ENCODE measurements around the gene RNF145. TPM values are rescaled to one million over a fixed set of nuclear protein-coding genes. Genes with fewer than 3 reads are reported as not detected.

RNF145 gene
- total and polyA plus RNA-seq, 3 experiments from 2014 or later, result 12.9 to 85.0 (median 80.0) TPM

DNA sequence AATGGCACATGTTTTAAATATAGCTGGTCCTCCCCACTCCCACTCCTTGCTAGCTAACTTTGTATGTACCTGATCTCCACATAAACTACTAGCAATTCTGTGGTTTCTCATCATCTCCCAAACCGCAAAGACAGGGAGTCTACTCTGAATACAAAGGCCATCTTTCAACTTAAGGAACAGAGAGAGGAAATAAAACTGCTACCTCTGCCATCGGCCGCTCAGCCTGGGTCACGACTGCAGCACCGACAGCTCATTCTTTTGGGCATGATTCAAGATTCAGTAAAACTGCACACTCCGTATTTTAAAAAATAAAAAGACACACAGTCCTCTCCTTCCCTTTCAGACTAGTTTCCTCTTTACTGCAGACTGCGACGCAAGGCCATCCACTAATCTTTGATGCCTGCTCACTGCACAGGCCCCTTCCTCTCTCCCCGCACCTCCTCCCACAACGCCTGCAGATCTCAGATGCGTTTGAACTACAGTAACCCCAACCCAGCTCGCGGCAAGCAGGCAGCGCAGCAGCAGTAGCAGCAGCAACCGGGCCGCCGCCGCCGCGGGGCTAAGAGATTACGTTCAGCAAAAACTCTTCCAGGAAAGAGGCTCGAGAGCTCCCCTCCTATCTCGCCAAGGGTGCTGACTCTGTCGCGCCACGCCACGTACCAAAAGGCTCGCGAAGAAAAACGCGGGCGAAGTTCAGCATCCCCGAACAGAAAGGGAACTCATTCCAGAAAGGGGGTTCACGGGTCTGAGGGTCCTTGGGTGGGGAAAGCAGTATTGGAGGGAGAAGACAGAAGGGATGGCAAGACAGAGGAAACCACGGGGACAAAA lies 1.5 kb downstream of the RNF145 start:
- Mint-ChIP-seq H3K9me3 (no peaks in the 10 kb centered on the region), H3K36me3 (peaks cover 0 to 22% (median 2%) of the 10 kb centered on the region in 3 donors), H3K4me3 (peak overlapping the region; percentile 94 to 99 (median 96)), H3K27me3 (peaks cover 0 to 1% of the 10 kb centered on the region in 2 donors), H3K4me1 (peaks cover 58 to 68% (median 66%) of the 10 kb centered on the region in 3 donors), H3K27ac (peak overlapping the region; percentile 96 to 98 (median 98))
- POLR2A ChIA-PET, result interaction anchor here (0.7 to 2.3 kb wide), 7 partner anchors 9 to 79 kb away, joined by 3 to 15 read pairs (median 4); partner anchors contain the start of gene UBLCP1
- no peaks in the 10 kb centered on the region for H3K27me3 ChIP-seq (ENCODE audit: insufficient read depth, low read length, poor library complexity, severe bottlenecking)
- no peaks in the 10 kb centered on the region for H3K36me3 ChIP-seq (ENCODE audit: insufficient read depth, low read length)
- no peaks in the 10 kb centered on the region for H3K9me3 ChIP-seq (ENCODE audit: low read length)
- peak; percentile 68 to 88 (median 83) for DNase-seq
- H3K27ac ChIP-seq (ENCODE audit: low read depth, low read length), result peak overlapping the region; percentile 87
- peaks cover 57% of the 10 kb centered on the region for H3K4me1 ChIP-seq (ENCODE audit: insufficient read depth, low read length)
- H3K4me3 ChIP-seq (ENCODE audit: low read length), result peak overlapping the region; percentile 88
- CTCF ChIA-PET, result interaction anchor here (1.0 to 2.0 kb wide), 8 partner anchors 10 to 779 kb away, joined by 3 to 14 read pairs (median 3); partner anchors contain the start of gene UBLCP1

DNA sequence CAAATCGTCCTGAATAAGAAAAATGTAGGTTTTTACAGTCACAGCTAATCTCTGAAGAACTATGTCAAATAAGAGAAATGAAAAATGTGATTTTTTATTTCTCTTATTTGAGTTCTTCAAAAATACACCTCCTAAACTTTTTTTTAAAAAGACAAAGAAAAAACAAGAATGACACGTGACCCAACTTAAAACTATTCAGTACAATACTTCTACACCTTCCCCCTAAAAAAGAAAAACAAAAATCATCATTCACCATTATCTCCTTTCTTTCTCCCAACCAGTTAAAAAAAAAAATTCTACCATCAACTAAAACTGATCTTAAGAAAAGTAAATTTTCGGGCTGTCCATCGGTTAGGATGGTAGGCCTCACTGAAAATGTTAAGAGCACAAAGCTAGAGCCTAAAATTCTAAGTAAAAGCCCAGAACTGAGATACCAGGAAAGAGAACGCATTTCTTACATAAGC lies 2.1 kb downstream of the RNF145 start:
- Mint-ChIP-seq H3K9me3 (no peaks in the 10 kb centered on the region), H3K4me1 (peaks cover 62 to 74% (median 72%) of the 10 kb centered on the region in 3 donors), H3K27me3 (peaks cover 0 to 1% of the 10 kb centered on the region in 2 donors), H3K4me3 (peak overlapping the region; percentile 94 to 99 (median 96)), H3K36me3 (peaks cover 0 to 27% (median 4%) of the 10 kb centered on the region in 3 donors), H3K27ac (peak overlapping the region; percentile 96 to 98 (median 98))
- POLR2A ChIA-PET, result interaction anchor here (1.1 to 2.3 kb wide), 5 partner anchors 8 to 55 kb away, joined by 3 to 15 read pairs (median 5); partner anchors contain the start of gene UBLCP1
- H3K9me3 ChIP-seq (ENCODE audit: low read length), result no peaks in the 10 kb centered on the region
- DNase-seq, result peak in 1 of 5 donors; percentile 2
- no peaks in the 10 kb centered on the region for H3K27me3 ChIP-seq (ENCODE audit: insufficient read depth, low read length, poor library complexity, severe bottlenecking)
- H3K4me3 ChIP-seq (ENCODE audit: low read length), result peak overlapping the region; percentile 88
- CTCF ChIA-PET, result interaction anchor here (1.0 to 2.0 kb wide), 6 partner anchors 9 to 780 kb away, joined by 3 to 14 read pairs (median 3); partner anchors contain the start of gene UBLCP1
- H3K36me3 ChIP-seq (ENCODE audit: insufficient read depth, low read length), result no peaks in the 10 kb centered on the region
- H3K4me1 ChIP-seq (ENCODE audit: insufficient read depth, low read length), result peaks cover 64% of the 10 kb centered on the region
- H3K27ac ChIP-seq (ENCODE audit: low read depth, low read length), result peak overlapping the region; percentile 87

DNA sequence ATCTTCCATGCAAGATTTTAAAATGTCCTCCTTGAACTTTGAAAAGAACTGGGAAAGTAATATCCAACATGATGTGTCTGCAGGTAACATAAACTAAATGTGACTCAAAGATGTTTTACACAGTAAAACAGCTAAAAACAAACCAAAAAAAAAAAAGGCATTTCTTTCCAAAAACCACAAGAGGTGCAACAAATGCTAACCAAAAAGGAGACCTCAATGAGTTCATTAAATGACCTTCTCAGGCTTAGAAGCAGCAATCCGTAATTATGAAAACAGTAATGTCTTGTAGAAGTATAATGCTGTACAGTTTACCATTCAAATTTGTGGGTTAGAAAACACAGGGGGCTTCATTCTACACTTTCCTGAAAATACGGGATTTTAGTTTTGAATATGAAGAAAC lies 2.5 kb downstream of the RNF145 start:
- Mint-ChIP-seq H3K27me3 (peaks cover 0 to 1% of the 10 kb centered on the region in 2 donors), H3K36me3 (peaks cover 0 to 29% (median 4%) of the 10 kb centered on the region in 3 donors), H3K27ac (peak overlapping the region; percentile 96 to 98 (median 98)), H3K4me3 (peak overlapping the region; percentile 94 to 99 (median 96)), H3K9me3 (no peaks in the 10 kb centered on the region), H3K4me1 (peaks cover 62 to 75% (median 74%) of the 10 kb centered on the region in 3 donors)
- peak overlapping the region; percentile 87 for H3K27ac ChIP-seq (ENCODE audit: low read depth, low read length)
- no peaks in the 10 kb centered on the region for H3K36me3 ChIP-seq (ENCODE audit: insufficient read depth, low read length)
- no peaks in the 10 kb centered on the region for H3K9me3 ChIP-seq (ENCODE audit: low read length)
- CTCF ChIA-PET, result interaction anchor here (0.6 to 2.0 kb wide), 3 partner anchors 8 to 1141 kb away, joined by 3 to 14 read pairs (median 6); no protein-coding TSS in a partner anchor
- DNase-seq, result no peak
- POLR2A ChIA-PET, result no interaction called here
- peak overlapping the region; percentile 88 for H3K4me3 ChIP-seq (ENCODE audit: low read length)
- peaks cover 65% of the 10 kb centered on the region for H3K4me1 ChIP-seq (ENCODE audit: insufficient read depth, low read length)
- H3K27me3 ChIP-seq (ENCODE audit: insufficient read depth, low read length, poor library complexity, severe bottlenecking), result no peaks in the 10 kb centered on the region

DNA sequence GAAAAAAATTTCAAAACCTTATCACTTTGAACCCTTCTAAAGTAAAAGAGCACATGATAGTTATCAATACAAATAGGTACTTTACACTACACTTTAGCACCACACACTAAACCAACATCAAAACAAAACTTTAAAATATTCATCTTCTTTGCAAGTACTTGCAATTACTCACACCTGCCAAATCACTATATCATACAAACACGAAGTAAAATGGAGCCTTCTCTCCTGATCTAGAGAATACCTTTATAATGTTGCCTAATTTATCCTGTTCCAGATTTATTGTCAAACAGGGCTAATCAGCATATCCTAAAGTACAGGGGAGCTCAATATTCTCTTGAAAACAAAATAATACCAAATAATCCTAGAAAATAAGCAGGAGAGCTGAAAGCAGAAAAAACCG lies 3.0 kb downstream of the RNF145 start:
- ChIA-PET CTCF (interaction anchor here (0.6 kb wide), 2 partner anchors 906 to 1141 kb away, joined by 3 read pairs; no protein-coding TSS in a partner anchor), POLR2A (no interaction called here)
- H3K4me3 Mint-ChIP-seq, result peak overlapping the region; percentile 94 to 99 (median 96)
- H3K9me3 ChIP-seq (ENCODE audit: low read length), result no peaks in the 10 kb centered on the region
- H3K9me3 Mint-ChIP-seq, result no peaks in the 10 kb centered on the region
- H3K4me3 ChIP-seq (ENCODE audit: low read length), result peak overlapping the region; percentile 88
- peaks cover 65 to 80% (median 77%) of the 10 kb centered on the region in 3 donors for H3K4me1 Mint-ChIP-seq
- peaks cover under 1% of the 10 kb centered on the region for H3K36me3 ChIP-seq (ENCODE audit: insufficient read depth, low read length)
- peaks cover 66% of the 10 kb centered on the region for H3K4me1 ChIP-seq (ENCODE audit: insufficient read depth, low read length)
- DNase-seq, result no peak
- H3K27ac ChIP-seq (ENCODE audit: low read depth, low read length), result peak overlapping the region; percentile 87
- H3K27me3 ChIP-seq (ENCODE audit: insufficient read depth, low read length, poor library complexity, severe bottlenecking), result no peaks in the 10 kb centered on the region
- H3K27me3 Mint-ChIP-seq, result peaks cover 0 to 1% of the 10 kb centered on the region in 2 donors
- H3K36me3 Mint-ChIP-seq, result peaks cover 0 to 33% (median 4%) of the 10 kb centered on the region in 3 donors
- peak overlapping the region; percentile 96 to 98 (median 98) for H3K27ac Mint-ChIP-seq

DNA sequence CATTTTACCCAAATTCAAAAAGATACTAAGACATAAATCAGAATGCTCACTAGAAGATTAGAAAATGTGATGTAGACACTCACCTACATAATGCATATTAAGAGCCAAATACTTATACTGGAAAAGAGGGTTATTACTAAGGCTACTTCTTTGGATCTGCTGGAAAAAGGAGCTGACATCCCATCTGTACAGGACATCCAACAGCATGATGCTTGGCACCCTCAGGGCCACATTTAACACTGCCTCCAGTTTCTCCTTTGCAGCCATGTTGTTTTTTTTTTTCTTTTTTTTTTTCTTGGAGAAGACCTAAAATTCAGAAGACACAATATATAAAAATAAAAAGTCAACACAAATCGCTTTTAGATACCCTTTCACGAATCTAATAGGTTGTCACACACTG lies 6.0 kb downstream of the RNF145 start:
- H3K9me3 ChIP-seq (ENCODE audit: low read length), result no peaks in the 10 kb centered on the region
- Mint-ChIP-seq H3K4me1 (peaks cover 74 to 87% (median 86%) of the 10 kb centered on the region in 3 donors), H3K27me3 (no peaks in the 10 kb centered on the region), H3K4me3 (peak overlapping the region in 4 of 7 donors; percentile 6 to 46 (median 18)), H3K9me3 (no peaks in the 10 kb centered on the region), H3K27ac (peak overlapping the region in 7 of 8 donors; percentile 7 to 91 (median 68)), H3K36me3 (peaks cover 0 to 36% (median 4%) of the 10 kb centered on the region in 3 donors)
- POLR2A ChIA-PET, result no interaction called here
- no peak overlapping the region for H3K27ac ChIP-seq (ENCODE audit: low read depth, low read length)
- CTCF ChIA-PET, result interaction anchor here (0.7 kb wide), 1 partner anchor 65 kb away, joined by 3 read pairs; no protein-coding TSS in a partner anchor
- DNase-seq, result no peak
- H3K4me1 ChIP-seq (ENCODE audit: insufficient read depth, low read length), result peaks cover 83% of the 10 kb centered on the region
- no peak overlapping the region for H3K4me3 ChIP-seq (ENCODE audit: low read length)
- H3K36me3 ChIP-seq (ENCODE audit: insufficient read depth, low read length), result peaks cover 5% of the 10 kb centered on the region
- no peaks in the 10 kb centered on the region for H3K27me3 ChIP-seq (ENCODE audit: insufficient read depth, low read length, poor library complexity, severe bottlenecking)

DNA sequence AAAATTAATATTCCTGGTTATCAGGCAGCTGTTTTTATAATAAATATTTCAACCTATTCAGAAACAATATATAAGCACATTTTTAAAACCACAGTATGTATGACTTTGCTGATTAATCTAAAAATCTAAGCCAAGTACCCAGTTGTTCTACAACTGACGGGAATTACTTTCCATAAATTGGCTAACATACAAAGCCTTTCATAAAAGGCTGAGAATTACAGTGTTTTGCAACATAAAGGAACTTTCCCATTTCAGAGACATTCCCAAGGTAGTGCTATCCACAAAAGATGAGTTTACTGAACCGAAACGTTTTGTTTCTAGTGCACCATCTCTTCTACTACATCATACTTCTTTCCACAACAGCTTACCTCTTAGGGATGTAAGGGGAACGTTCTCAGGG lies 7.2 kb downstream of the RNF145 start:
- Histone ChIP-seq H3K27me3 (ENCODE audit: insufficient read depth, low read length, poor library complexity, severe bottlenecking) (no peaks in the 10 kb centered on the region), H3K36me3 (ENCODE audit: insufficient read depth, low read length) (peaks cover 5% of the 10 kb centered on the region), H3K4me1 (ENCODE audit: insufficient read depth, low read length) (peaks cover 88% of the 10 kb centered on the region), H3K27ac (ENCODE audit: low read depth, low read length) (no peak overlapping the region), H3K4me3 (ENCODE audit: low read length) (no peak overlapping the region), H3K9me3 (ENCODE audit: low read length) (no peaks in the 10 kb centered on the region)
- Mint-ChIP-seq H3K4me1 (peaks cover 73 to 89% (median 88%) of the 10 kb centered on the region in 3 donors), H3K27me3 (no peaks in the 10 kb centered on the region), H3K4me3 (no peak overlapping the region), H3K27ac (peak overlapping the region in 5 of 8 donors; percentile 12 to 80 (median 71)), H3K36me3 (peaks cover 0 to 31% (median 4%) of the 10 kb centered on the region in 3 donors), H3K9me3 (no peaks in the 10 kb centered on the region)
- ChIA-PET CTCF (no interaction called here), POLR2A (no interaction called here)
- DNase-seq, result no peak

DNA sequence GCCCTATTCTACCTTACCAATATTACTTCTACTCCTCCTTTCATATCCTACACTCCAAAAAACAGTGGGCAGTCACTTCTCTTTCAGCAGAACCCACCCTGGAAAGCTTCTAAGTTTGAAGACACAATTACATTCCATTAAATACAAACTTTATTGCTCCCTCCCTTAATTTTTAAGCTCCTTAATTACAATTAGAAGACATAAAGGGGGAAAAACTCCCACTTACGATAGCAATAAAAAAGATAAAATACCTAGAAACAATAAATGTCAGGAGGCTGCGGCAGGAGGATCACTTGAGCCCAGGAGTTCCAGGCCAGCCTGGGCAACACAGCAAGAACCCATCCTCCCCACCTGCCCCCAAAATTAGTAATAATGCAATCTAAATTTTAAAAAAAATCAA lies 9.6 kb downstream of the RNF145 start:
- H3K27ac Mint-ChIP-seq, result peak overlapping the region in 7 of 8 donors; percentile 18 to 93 (median 66)

More for the DNA sequence above, 9.6 kb downstream of the RNF145 start:
- ChIA-PET CTCF (interaction anchor here (1.0 kb wide), 2 partner anchors 43 to 132 kb away, joined by 3 read pairs; no protein-coding TSS in a partner anchor), POLR2A (interaction anchor here (0.6 to 2.4 kb wide), 2 partner anchors 8 to 21 kb away, joined by 3 to 15 read pairs; no protein-coding TSS in a partner anchor)
- Histone ChIP-seq H3K36me3 (ENCODE audit: insufficient read depth, low read length) (peaks cover 5% of the 10 kb centered on the region), H3K27ac (ENCODE audit: low read depth, low read length) (no peak overlapping the region), H3K9me3 (ENCODE audit: low read length) (no peaks in the 10 kb centered on the region), H3K27me3 (ENCODE audit: insufficient read depth, low read length, poor library complexity, severe bottlenecking) (no peaks in the 10 kb centered on the region), H3K4me3 (ENCODE audit: low read length) (no peak overlapping the region), H3K4me1 (ENCODE audit: insufficient read depth, low read length) (peaks cover 69% of the 10 kb centered on the region)
- H3K27me3 Mint-ChIP-seq, result no peaks in the 10 kb centered on the region
- peaks cover 0 to 50% (median 17%) of the 10 kb centered on the region in 3 donors for H3K36me3 Mint-ChIP-seq
- no peak for DNase-seq
- peaks cover 74 to 89% (median 88%) of the 10 kb centered on the region in 3 donors for H3K4me1 Mint-ChIP-seq
- H3K4me3 Mint-ChIP-seq, result no peak overlapping the region
- H3K9me3 Mint-ChIP-seq, result no peaks in the 10 kb centered on the region
